ENCODE results near the gene TMEM131.
"Not testable (repeated sequence)": the region's sequence is repeated elsewhere in the genome, so short reads cannot be mapped to it uniquely, and the experiment has no call there.

TMEM131 gene

GRCh38 chr2:97950329-97951154 is 45.2 kb downstream of the TMEM131 start:
- DNase-seq: no peak

- DNase-seq: no peak
Observed at GRCh38 chr2:97948926-97949325, 46.8 kb downstream of the TMEM131 start.

- no peak for DNase-seq
Observed at GRCh38 chr2:97945791-97946190, 50.0 kb downstream of the TMEM131 start.

- no peak for DNase-seq
Observed at GRCh38 chr2:97936881-97937280, 58.9 kb downstream of the TMEM131 start.

- DNase-seq: no peak
Observed at GRCh38 chr2:97936199-97936598, 59.5 kb downstream of the TMEM131 start.

- no peak for DNase-seq
Observed at GRCh38 chr2:97935719-97936161, 60.0 kb downstream of the TMEM131 start.

- no peak for DNase-seq
Observed at GRCh38 chr2:97932975-97933662, 62.6 kb downstream of the TMEM131 start.

- DNase-seq: no peak
Observed at GRCh38 chr2:97931858-97932225, 63.9 kb downstream of the TMEM131 start.

- DNase-seq: no peak
Observed at GRCh38 chr2:97931118-97931857, 64.5 kb downstream of the TMEM131 start.

GRCh38 chr2:97928591-97928990 is 67.2 kb downstream of the TMEM131 start:
- DNase-seq: no peak

GRCh38 chr2:97926946-97927345 is 68.8 kb downstream of the TMEM131 start:
- no peak for DNase-seq

GRCh38 chr2:97924194-97924593 is 71.6 kb downstream of the TMEM131 start:
- no peak for DNase-seq

GRCh38 chr2:97919858-97920257 is 75.9 kb downstream of the TMEM131 start:
- no peak for DNase-seq

- no peak for DNase-seq
Observed at GRCh38 chr2:97918818-97919217, 76.9 kb downstream of the TMEM131 start.

GRCh38 chr2:97917668-97918067 is 78.1 kb downstream of the TMEM131 start:
- DNase-seq: not testable (repeated sequence)

GRCh38 chr2:97914691-97915213 is 81.0 kb downstream of the TMEM131 start:
- no peak for DNase-seq

- DNase-seq: no peak
Observed at GRCh38 chr2:97913846-97914245, 81.9 kb downstream of the TMEM131 start.

- DNase-seq: no peak
Observed at GRCh38 chr2:97911922-97912575, 83.7 kb downstream of the TMEM131 start.

- no peak for DNase-seq
Observed at GRCh38 chr2:97911206-97911921, 84.4 kb downstream of the TMEM131 start.

- DNase-seq: no peak
Observed at GRCh38 chr2:97910403-97911205, 85.1 kb downstream of the TMEM131 start.

GRCh38 chr2:97908208-97908676 is 87.5 kb downstream of the TMEM131 start:
- DNase-seq: no peak

Data from activated CD4-positive, CD25-positive, alpha-beta regulatory T cell (primary cell).